Measurements from ENCODE around the gene RPL4.
"Not testable (repeated sequence)": the region's sequence is repeated elsewhere in the genome, so short reads cannot be mapped to it uniquely, and the experiment has no call there.

The RPL4 gene
- total RNA-seq, result 1,473 to 2,844 (median 2,736) reads per million in 3 experiments

GRCh38 chr15:66504563-66505429 is at the start of gene RPL4, which contains the start of gene ZWILCH:
Gene RPL4 (minus strand): TSS chr15:66504855. CDS start chr15:66504790, 65 bp downstream.
Gene ZWILCH (plus strand): TSS chr15:66505326. CDS start chr15:66505339, 13 bp downstream.
- DNase-seq, result peak; percentile 83

DNA sequence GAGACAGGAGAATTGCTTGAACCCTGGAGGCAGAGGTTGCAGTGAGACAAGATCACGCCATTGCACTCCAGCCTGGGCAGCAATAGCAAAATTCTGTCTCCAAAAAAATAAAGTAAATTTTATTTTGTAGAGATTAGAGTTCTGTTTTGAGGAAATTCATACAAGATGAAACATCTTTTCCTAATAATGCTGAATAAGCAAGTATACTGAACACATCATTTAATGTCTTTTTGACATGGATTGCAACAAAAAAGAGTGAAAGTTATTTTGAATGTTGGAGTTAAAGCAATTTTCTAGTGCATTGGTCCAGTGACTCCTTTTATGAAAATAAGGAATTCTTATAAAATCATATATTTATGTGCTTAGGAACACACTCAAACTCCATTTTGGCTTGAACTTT is 40.6 kb upstream of the RPL4 start:
- no peak for DNase-seq

DNA sequence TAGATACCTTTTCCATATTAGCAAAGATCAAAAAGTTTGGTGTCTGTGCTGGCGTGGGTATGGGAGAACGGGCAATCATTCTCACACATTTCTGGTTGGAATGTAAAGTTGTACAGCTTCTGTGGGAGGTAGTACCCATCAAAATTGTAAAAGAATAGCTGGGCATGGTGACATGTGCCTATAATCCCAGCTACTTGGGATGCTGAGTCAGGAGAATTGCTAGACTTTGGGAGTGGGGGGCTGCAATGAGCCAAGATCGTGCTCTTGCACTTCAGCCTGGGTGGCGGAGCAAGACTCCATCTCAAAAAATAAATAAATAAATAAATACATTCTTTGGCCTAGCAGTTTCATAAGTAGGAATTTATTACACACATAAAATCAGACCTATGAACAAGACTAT is 38.2 kb upstream of the RPL4 start:
- no peak for DNase-seq

DNA sequence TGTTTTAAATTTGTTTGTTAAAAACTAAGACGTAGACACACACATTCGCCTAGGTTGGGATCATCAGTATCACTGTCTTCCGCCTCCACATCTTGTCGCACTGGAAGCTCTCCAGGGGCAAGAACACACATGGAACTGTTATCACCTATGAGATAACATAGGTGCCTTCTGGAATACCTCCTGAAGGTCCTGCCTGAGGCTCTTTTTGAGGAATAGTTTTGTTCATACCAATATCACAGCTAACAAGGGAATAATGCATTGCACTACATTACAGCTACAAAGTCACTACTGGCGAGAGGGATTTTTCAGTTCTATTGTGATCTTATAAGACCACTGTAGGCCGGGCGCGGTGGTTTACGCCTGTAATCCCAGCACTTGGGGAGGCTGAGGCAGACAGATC is 30.4 kb upstream of the RPL4 start:
- no peak for DNase-seq

- DNase-seq, result no peak
Observed at GRCh38 chr15:66524838-66525237, 20.2 kb upstream of the RPL4 start.

DNA sequence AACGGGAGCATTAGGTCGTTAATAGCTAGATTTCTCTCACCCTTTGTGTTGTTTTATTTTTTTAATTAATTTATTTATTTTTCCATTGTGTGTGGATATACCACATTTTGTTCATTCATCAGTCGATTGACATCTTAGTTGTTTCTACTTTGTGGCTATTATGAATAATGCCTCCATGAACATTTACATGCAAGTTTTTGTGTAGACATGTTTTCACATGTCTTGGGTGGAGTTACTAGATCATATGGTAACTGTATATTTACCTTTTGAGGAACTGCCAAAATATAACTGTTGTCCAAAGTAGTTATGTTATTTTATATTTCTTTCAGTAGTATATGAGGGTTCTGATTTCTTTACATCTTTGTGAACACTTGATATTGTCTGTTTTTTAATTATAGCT is 19.3 kb upstream of the RPL4 start:
- DNase-seq, result no peak

DNA sequence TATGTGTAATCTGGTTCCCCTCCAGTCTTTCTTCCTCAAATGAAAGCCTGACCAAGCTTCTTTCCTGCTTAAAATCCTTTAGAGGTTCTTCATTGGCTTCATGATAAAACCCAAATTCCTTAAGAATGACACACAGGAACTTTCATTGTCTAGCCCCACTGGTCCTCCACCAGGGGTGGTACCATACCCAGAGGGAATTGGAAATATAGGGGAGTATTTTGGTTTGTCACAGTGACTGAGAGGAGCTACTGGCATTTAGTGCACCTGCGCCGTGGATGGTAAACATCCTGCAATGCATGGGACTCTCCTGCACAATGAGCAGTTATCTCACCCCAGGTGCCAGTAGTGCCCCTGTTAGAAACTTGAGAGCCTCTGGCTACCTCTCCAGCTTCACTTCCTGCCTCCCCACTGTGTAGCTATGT is 11.3 kb upstream of the RPL4 start:
- no peak for DNase-seq

DNA sequence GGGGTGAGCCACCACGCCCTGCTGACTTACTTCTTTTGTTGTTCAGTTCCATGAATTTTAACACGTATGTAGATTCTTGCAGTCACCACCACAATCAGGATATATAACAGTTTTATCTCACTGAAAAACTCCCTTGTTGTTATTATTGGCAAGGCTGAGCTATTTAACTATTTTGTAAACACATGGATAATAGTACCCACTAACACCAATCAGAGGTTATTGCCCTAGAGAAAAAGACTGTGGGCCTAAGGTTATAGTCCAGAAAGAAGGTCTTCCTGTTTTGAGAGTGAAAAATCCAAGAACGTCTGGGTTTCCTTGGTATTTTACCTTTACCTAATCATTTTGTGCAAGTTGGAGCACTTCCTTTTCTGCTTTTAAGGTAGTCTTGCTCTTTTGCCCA is 9.9 kb upstream of the RPL4 start:
- no peak for DNase-seq

DNA sequence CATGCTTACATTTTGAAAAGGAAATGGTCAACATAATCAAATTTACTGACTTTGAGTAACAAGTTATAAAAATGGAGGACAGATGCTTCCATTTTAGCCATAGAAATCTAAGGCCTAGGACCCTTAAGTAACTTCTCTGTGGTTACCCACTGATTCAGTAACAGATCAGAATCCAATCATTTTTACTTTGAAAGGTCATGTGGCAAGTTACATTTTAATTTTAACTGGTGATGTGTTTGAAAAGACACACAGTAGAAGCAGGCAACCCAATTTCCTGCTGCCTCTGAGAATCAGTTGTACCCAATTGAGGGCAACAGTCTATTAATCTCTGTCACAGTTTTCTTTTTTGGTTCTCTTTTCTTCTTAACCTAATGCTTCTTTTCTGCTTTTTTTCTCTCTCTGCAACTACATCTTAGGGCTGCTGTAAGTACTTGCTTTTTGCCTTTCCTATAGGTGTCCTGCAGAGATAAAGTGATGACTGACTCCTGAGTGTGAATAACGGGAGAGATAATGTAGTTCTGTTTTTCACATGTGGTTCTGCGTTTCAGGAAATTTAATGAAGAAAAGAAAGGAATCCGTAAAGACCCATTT is 3.7 kb upstream of the RPL4 start:
- DNase-seq, result no peak

DNA sequence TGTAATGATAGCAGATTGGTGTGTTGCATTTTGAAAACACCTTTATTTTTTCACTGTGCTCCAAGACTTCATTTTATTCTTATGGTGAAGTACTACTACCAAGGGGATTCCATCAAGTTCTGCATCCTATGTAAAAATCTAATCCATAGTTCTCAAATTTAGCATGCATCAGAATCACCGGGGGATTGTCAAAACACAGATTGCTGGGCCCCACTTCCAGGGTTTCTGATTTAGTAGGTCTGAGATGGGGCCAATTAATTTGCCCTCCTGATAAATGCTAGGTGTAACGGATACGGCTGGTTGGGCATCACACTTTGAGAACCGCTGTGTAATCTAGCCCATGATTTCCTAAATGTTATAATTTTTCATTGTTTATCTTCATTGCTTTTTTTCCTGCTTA is 1.2 kb upstream of the RPL4 start:
- DNase-seq, result no peak

DNA sequence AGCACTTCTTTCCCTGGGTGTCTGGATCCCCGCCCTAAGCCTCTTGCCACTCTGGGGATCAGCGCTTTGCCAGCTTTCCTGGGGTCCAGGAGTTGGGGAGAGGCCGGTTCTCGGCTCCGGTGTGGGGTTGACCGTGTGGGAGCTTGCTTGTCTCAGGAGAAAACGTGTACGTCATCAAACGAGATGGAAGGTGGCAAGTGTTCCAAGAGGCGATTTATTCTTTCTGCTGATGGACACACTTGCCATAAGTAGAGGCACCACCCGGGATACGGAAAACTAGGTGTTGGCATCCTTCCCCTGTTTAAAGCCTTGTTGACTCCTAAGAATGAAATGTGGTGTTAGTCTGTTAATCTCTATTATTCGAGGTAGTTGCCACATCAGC is 766 bp upstream of the RPL4 start:
- DNase-seq, result no peak

DNA sequence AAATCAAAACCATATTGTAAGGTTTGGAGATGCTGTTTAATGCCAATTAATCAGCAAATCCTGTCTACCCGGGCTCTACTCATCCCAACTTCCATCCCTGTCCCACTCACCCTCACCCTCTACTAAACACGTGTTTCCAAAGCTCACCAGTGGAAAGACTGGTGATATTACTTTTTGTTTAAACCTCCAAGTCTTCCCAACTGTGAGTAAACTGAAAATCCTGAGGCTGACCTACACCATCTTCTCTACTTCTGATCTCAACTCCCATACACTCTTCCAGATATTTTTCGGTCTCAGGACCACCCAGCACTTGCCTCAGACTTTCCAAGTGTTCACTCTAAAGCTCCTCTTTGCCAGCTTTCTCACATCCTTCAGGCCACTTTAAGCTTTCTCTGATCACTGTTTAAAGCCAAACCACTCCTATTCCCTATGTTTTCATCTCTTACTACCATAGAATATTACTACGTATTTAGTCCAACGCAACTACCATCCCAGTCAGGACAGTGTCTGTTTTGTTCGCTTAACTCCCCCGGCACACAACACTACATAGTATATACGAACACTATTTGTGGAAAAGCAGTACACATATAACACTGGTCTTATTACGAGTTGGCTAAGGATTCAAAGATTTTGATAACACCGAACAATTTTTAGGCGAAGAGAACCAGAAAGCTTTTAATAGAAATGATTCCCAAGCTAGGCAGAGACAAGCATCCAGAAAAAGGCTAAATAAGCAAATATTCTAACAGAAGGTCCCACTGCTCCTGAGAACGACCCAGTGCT is 684 bp downstream of the RPL4 start:
- DNase-seq, result no peak

DNA sequence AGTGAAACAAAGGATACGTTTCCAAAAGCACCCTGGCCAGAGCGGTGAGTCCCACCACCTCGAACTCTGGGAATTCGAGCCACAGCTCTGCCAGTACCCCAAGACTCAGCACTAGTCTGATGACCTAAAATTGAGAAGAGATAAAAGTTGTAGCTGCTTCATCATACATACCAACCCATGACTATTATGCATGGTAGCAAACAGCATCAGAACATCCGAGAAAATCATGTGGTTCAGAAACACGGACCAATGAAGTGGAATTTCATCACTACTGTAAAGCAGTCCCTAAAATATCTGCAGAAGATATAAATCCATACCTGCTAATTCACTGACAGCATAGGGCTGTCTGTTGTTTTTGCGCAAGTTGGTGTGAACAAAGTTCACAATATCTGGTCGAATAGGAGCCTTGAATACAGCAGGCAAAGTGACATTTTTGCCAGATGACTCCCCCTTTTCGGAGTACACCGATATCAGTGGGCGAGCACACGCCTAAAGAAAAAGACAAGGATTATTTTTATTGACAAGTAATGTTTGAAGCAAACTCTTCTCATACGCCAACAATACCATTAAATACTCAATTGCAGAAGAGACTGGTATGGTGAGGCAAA is 1.5 kb downstream of the RPL4 start:
- not testable (repeated sequence) for DNase-seq

DNA sequence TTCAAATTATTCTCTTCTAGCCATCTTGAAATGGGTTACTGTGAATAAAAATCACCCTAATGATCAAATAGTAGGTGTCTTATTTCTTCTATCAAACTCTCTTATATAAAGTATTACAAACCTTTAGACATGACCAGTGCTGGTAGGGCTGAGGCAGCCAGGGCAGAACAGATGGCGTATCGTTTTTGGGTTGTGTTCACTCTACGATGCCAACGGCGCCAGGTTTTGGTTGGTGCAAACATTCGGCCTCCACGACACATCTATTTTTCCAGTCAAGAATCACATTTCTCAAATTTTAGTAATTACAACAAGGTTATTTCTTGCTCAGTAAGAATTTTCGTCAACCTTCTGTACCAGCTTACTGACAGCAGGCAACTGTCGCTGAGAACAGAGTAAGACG is 2.2 kb downstream of the RPL4 start:
- DNase-seq, result no peak

GRCh38 chr15:66500346-66500745 is 4.3 kb downstream of the RPL4 start:
- DNase-seq, result not testable (repeated sequence)

DNA sequence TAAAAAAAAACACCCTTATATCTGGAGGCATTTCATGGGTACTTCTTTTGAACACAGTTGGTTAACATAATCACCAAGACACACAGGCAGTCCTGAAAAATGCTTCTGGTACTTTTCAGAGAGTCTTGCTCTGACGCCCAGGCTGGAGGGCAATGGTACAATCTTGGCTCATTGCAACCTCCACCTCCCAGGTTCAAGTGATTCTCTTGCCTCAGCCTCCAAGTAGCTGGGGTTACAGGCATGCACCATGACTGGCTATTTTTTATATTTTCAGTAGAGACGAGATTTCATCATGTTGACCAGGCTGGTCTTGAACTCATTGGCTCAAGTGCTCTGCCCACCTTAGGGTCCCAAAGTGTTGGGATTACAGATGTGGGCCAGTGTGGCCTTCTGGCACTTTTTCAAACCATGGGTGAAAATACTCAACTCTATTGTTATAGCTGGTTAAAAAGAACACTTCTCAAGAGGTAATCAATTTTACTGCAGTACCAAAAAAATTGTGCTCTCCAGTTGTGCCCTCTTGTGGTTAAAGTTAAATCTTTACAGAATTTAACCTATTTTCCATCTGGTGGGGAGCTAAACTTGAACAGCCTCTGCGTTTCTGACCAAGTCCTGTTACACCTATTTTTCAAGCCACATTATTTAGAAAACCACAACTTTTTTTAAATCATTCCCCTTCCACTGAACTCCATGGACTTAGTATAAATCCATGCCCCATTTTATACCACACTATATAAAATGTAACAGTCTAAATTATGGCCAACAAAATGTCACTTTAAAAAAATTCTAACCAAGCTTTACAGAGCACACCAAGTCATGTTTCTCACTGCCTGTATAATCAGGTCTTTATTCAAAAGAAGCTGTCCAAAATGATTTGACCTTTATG is 5.9 kb downstream of the RPL4 start:
- peak; percentile 50 for DNase-seq

- peak; percentile 96 for DNase-seq
Observed at GRCh38 chr15:66497502-66498455, 6.9 kb downstream of the RPL4 start, which contains the start of gene SNAPC5. Gene SNAPC5 (minus strand): TSS chr15:66497762. CDS start chr15:66497731, 31 bp downstream.

- no peak for DNase-seq
Observed at GRCh38 chr15:66496951-66497501, 7.6 kb downstream of the RPL4 start.

DNA sequence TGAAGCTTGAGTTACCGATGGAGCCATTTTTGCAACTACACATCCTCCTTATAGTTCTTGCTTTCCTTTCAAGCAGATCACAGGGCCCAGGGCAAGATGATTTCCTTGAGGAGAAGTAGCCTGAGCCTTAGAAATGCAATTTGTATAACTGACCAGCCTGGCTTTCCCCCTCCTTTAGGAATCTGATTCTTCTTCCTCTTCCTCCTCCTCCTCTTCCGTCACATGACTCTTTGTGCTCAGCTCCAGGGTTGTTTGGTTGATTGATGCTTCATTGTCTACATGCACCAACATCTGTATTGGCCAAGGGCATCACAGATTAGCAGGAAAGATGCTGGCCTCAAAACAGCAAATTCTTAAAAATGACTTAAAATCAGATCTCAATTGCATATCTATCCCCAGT is 10.4 kb downstream of the RPL4 start:
- no peak for DNase-seq

- no peak for DNase-seq
Observed at GRCh38 chr15:66491846-66492245, 12.8 kb downstream of the RPL4 start.
